Neural cell (in vitro differentiated cells): Measurements from ENCODE around the gene SACM1L. TPM values are rescaled to one million over a fixed set of nuclear protein-coding genes. Genes with fewer than 3 reads are reported as not detected.

Experiments used
- H2AFZ ChIP-seq: fragments of 200-600, 300-800 bp; sonication (generic), shearing (Covaris generic); 2 replicates; pipeline ENCODE4 v1.6.0; 2014; ENCODE audit warnings: low read depth, mild to moderate bottlenecking, antibody characterized with exemption, low read length, moderate library complexity
- H3F3A ChIP-seq: fragments of 200-600 bp; shearing (Covaris generic); 2 replicates; pipeline ENCODE4 v1.6.1; 2016; ENCODE audit warnings: mild to moderate bottlenecking, moderate library complexity, mixed read lengths, antibody characterized with exemption, low read length; ENCODE audit not compliant: insufficient read depth, poor library complexity, severe bottlenecking
- H3K27ac ChIP-seq: fragments of 200-600, 300-800 bp; sonication (generic), shearing (Covaris generic); 2 replicates; pipeline ENCODE4 v1.5.1; 2014; ENCODE audit warnings: mild to moderate bottlenecking, low read length, moderate library complexity
- H3K27me3 ChIP-seq: fragments of 300-800, 200-600 bp; sonication (generic), shearing (Covaris generic); 2 replicates; pipeline ENCODE4 v1.6.0; 2014; ENCODE audit warnings: mild to moderate bottlenecking, low read depth, low read length, moderate library complexity; ENCODE audit not compliant: insufficient read depth
- H3K36me3 ChIP-seq: fragments of 300-800, 200-600 bp; sonication (generic), shearing (Covaris generic); 2 replicates; pipeline ENCODE4 v1.5.1; 2014; ENCODE audit warnings: mild to moderate bottlenecking, antibody characterized with exemption, low read length, moderate library complexity; ENCODE audit not compliant: insufficient read depth
- H3K4me2 ChIP-seq: fragments of 300-800, 200-600 bp; sonication (generic), shearing (Covaris generic); 2 replicates; pipeline ENCODE4 v1.6.0; 2014; ENCODE audit warnings: mild to moderate bottlenecking, low read length
- H3K4me3 ChIP-seq: fragments of 300-800, 200-600 bp; sonication (generic), shearing (Covaris generic); 2 replicates; pipeline ENCODE4 v1.5.1; 2014; ENCODE audit warnings: mild to moderate bottlenecking, low read length, moderate library complexity
- H3K79me2 ChIP-seq: fragments of 200-600 bp; shearing (Covaris generic); replicated peaks from 2 replicates; pipeline ENCODE4 v1.6.0; 2014; ENCODE audit warnings: mild to moderate bottlenecking, low read length, moderate library complexity; ENCODE audit not compliant: insufficient read depth
- H3K9ac ChIP-seq: fragments of 300-800, 200-600 bp; sonication (generic), shearing (Covaris generic); 2 replicates; pipeline ENCODE4 v1.6.1; 2016; ENCODE audit warnings: mild to moderate bottlenecking, low read length, mixed read lengths
- H3K9me2 ChIP-seq: fragments of 200-600 bp; shearing (Covaris generic); 2 replicates; pipeline ENCODE4 v1.6.1; 2016; ENCODE audit warnings: mild to moderate bottlenecking, low read length, mixed read lengths; ENCODE audit not compliant: insufficient read depth
- H3K9me3 ChIP-seq: fragments of 200-600, 300-800 bp; sonication (generic), shearing (Covaris generic); 2 replicates; pipeline ENCODE4 v1.6.1; 2016; ENCODE audit warnings: mild to moderate bottlenecking, mixed run types, low read length, moderate library complexity, mixed read lengths
- H4K20me1 ChIP-seq: fragments of 200-600 bp; shearing (Covaris generic); 2 replicates; pipeline ENCODE4 v1.6.1; 2016; ENCODE audit warnings: mild to moderate bottlenecking, mixed run types; ENCODE audit not compliant: insufficient read depth
- EP300 ChIP-seq: fragments of 450-650 bp; conservative IDR thresholded peaks from 2 replicates; pipeline ENCODE4 v1.6.1; 2014; ENCODE audit warnings: antibody characterized with exemption, mild to moderate bottlenecking, moderate library complexity; ENCODE audit not compliant: poor library complexity, severe bottlenecking
- EZH2 ChIP-seq: fragments of 200-600, 300-800 bp; shearing (Covaris generic), sonication (generic); IDR thresholded peaks from 2 replicates; pipeline ENCODE4 v1.6.1; 2014; ENCODE audit warnings: antibody characterized with exemption, low read length, borderline replicate concordance, mild to moderate bottlenecking; ENCODE audit not compliant: insufficient read depth, poor library complexity, severe bottlenecking
- MXI1 ChIP-seq: fragments of 450-650 bp; conservative IDR thresholded peaks from 2 replicates; pipeline ENCODE4 v1.6.1; 2014; ENCODE audit warnings: antibody characterized with exemption, mild to moderate bottlenecking; ENCODE audit not compliant: poor library complexity, severe bottlenecking
- POLR2AphosphoS5 ChIP-seq: IDR thresholded peaks from 2 replicates; pipeline ENCODE4 v1.6.1; 2012
- RAD21 ChIP-seq: fragments of 450-650 bp; conservative IDR thresholded peaks from 2 replicates; pipeline ENCODE4 v1.6.1; 2014; ENCODE audit warnings: antibody characterized with exemption, mild to moderate bottlenecking, moderate library complexity
- SMC3 ChIP-seq: fragments of 450-650 bp; conservative IDR thresholded peaks from 2 replicates; pipeline ENCODE4 v1.6.1; 2014; ENCODE audit warnings: antibody characterized with exemption, mild to moderate bottlenecking, moderate library complexity; ENCODE audit not compliant: poor library complexity
- TAF1 ChIP-seq: IDR thresholded peaks from 2 replicates; pipeline ENCODE4 v1.6.1; 2012; ENCODE audit warnings: low read depth
- polyA plus RNA-seq: library from polyadenylated mRNA; depleted of rRNA; stranded (reverse); fragments of >200 nt; gene quantifications from 2 replicates; pipeline ENCODE4 v1.2.3, GENCODE V29; 2014
- TF ChIP-seq, protein P1 (sequence below): fragments of 450-650 bp; IDR thresholded peaks from 2 replicates; pipeline ENCODE4 v1.5.1; 2014; ENCODE audit warnings: antibody characterized with exemption, mild to moderate bottlenecking, moderate library complexity; ENCODE audit not compliant: poor library complexity, severe bottlenecking
- TF ChIP-seq, protein P2 (sequence below): IDR thresholded peaks from 2 replicates; pipeline ENCODE4 v1.6.1; 2012; ENCODE audit warnings: borderline replicate concordance

The SACM1L gene
- polyA plus RNA-seq, 1 donor from 2014 or later: 66.2 TPM

DNA sequence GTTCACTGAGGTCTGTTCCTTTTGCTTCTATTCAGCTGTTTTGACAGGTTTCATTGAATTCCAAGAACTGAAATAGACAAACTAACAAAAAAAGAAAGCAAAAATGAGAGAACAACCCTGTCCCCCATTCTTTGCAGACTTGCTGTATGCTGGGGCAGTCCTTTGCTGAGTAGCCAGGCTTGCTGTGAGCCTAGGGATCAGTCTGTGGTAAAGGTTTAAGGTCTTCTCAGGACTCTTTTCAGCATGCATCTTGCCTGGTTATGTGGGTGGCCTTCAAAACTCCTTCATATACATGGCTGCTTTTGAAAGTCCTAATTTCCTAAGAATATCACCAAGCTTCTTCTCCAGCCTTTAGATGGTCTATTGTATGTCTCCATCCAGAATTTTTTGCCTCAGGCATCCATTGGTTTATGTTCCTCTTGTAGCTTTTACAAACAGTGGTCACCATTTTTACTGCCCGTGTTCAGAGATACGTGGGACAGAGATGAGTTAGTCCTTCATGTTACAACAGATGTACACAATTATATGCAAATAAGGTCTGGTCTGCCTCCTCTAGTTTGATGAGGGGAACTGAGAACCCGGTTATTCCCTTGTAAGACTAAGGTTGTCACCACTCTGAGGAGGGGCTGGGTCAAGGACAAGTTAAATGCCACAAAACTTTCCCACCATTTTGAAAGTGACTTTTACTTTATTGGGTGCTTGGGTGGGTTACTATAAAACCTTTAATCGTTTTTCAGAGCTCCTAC lies 41.4 kb downstream of the SACM1L start:
- H3K4me2 ChIP-seq: no peak overlapping the region
- no peak overlapping the region for H3K4me3 ChIP-seq
- H3F3A ChIP-seq: no peaks in the 10 kb centered on the region
- H3K9me2 ChIP-seq: no peaks in the 10 kb centered on the region
- no peak overlapping the region for H2AFZ ChIP-seq
- no peak overlapping the region for H3K27ac ChIP-seq
- TF ChIP-seq, protein P1, sequence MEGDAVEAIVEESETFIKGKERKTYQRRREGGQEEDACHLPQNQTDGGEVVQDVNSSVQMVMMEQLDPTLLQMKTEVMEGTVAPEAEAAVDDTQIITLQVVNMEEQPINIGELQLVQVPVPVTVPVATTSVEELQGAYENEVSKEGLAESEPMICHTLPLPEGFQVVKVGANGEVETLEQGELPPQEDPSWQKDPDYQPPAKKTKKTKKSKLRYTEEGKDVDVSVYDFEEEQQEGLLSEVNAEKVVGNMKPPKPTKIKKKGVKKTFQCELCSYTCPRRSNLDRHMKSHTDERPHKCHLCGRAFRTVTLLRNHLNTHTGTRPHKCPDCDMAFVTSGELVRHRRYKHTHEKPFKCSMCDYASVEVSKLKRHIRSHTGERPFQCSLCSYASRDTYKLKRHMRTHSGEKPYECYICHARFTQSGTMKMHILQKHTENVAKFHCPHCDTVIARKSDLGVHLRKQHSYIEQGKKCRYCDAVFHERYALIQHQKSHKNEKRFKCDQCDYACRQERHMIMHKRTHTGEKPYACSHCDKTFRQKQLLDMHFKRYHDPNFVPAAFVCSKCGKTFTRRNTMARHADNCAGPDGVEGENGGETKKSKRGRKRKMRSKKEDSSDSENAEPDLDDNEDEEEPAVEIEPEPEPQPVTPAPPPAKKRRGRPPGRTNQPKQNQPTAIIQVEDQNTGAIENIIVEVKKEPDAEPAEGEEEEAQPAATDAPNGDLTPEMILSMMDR: no peak
- TF ChIP-seq, protein P2, sequence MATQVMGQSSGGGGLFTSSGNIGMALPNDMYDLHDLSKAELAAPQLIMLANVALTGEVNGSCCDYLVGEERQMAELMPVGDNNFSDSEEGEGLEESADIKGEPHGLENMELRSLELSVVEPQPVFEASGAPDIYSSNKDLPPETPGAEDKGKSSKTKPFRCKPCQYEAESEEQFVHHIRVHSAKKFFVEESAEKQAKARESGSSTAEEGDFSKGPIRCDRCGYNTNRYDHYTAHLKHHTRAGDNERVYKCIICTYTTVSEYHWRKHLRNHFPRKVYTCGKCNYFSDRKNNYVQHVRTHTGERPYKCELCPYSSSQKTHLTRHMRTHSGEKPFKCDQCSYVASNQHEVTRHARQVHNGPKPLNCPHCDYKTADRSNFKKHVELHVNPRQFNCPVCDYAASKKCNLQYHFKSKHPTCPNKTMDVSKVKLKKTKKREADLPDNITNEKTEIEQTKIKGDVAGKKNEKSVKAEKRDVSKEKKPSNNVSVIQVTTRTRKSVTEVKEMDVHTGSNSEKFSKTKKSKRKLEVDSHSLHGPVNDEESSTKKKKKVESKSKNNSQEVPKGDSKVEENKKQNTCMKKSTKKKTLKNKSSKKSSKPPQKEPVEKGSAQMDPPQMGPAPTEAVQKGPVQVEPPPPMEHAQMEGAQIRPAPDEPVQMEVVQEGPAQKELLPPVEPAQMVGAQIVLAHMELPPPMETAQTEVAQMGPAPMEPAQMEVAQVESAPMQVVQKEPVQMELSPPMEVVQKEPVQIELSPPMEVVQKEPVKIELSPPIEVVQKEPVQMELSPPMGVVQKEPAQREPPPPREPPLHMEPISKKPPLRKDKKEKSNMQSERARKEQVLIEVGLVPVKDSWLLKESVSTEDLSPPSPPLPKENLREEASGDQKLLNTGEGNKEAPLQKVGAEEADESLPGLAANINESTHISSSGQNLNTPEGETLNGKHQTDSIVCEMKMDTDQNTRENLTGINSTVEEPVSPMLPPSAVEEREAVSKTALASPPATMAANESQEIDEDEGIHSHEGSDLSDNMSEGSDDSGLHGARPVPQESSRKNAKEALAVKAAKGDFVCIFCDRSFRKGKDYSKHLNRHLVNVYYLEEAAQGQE: no peak
- TF ChIP-seq RAD21 (no peak), EP300 (no peak), POLR2AphosphoS5 (no peak), EZH2 (no peak), TAF1 (no peak), SMC3 (no peak), MXI1 (no peak)
- no peaks in the 10 kb centered on the region for H3K27me3 ChIP-seq
- H3K9me3 ChIP-seq: no peaks in the 10 kb centered on the region
- H3K9ac ChIP-seq: no peak overlapping the region
- no peaks in the 10 kb centered on the region for H4K20me1 ChIP-seq
- H3K79me2 ChIP-seq: peaks cover 6% of the 10 kb centered on the region
- H3K36me3 ChIP-seq: peaks cover 5% of the 10 kb centered on the region

DNA sequence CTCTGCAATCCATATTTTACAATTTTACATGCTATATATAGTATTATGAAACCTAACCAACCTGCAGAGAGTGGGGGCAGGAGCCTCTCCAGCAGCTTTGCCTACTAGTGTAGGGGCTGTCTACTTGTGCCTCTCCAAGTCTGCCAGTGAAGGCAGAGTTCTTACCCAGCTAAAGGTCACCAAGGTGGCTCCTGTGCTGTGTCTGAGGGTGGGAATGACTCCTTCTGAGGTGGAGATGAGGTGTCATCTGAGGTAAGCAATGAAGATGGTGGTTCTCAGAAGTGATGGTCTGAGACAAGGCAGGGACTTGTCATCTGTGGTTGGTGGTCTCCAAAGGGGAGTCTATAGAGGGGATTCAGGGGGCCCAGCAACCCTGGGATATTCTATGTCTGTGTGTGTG lies 47.5 kb downstream of the SACM1L start:
- Histone ChIP-seq H3K79me2 (no peaks in the 10 kb centered on the region), H3K4me2 (no peak overlapping the region), H3F3A (no peaks in the 10 kb centered on the region), H3K9me2 (no peaks in the 10 kb centered on the region), H3K27ac (no peak overlapping the region), H2AFZ (no peak overlapping the region), H3K36me3 (peaks cover 3% of the 10 kb centered on the region), H3K9me3 (no peaks in the 10 kb centered on the region), H4K20me1 (no peaks in the 10 kb centered on the region), H3K27me3 (no peaks in the 10 kb centered on the region), H3K4me3 (no peak overlapping the region), H3K9ac (no peak overlapping the region)
- TF ChIP-seq EP300 (no peak), EZH2 (no peak), POLR2AphosphoS5 (no peak), RAD21 (no peak), TAF1 (no peak), MXI1 (no peak), SMC3 (no peak)
- TF ChIP-seq, protein P2: no peak
- TF ChIP-seq, protein P1: no peak
